ENCODE results near the gene SERPINC1.
"Not testable (repeated sequence)": the region's sequence is repeated elsewhere in the genome, so short reads cannot be mapped to it uniquely, and the experiment has no call there.

SERPINC1 gene

GRCh38 chr1:173862146-173862768 lies 54.9 kb downstream of the SERPINC1 start:
- H3K36me3 ChIP-seq (ENCODE audit: insufficient read depth, low read length), result peaks cover 46% of the 10 kb centered on the region
- not testable (repeated sequence) for H3K9me3 ChIP-seq (ENCODE audit: low read length); H3K27me3 ChIP-seq (ENCODE audit: control insufficient read depth in 1 of 2, insufficient read depth in 2 of 2, low read length in 2 of 2)

GRCh38 chr1:173861731-173862145 lies 55.4 kb downstream of the SERPINC1 start:
- H3K9me3 ChIP-seq (ENCODE audit: low read length), result no peaks in the 10 kb centered on the region
- peaks cover 5% of the 10 kb centered on the region for H3K4me1 ChIP-seq (ENCODE audit: insufficient read depth, low read length)
- peaks cover 47% of the 10 kb centered on the region for H3K36me3 ChIP-seq (ENCODE audit: insufficient read depth, low read length)
- H3K9ac ChIP-seq (ENCODE audit: low read length), result no peak overlapping the region
- no peak overlapping the region for H3K4me3 ChIP-seq (ENCODE audit: low read depth in 1 of 2, low read length in 2 of 2)
- H3K27ac ChIP-seq (ENCODE audit: low read depth, low read length), result no peak overlapping the region
- no peaks in the 10 kb centered on the region for H3K27me3 ChIP-seq (ENCODE audit: control insufficient read depth in 1 of 2, insufficient read depth in 2 of 2, low read length in 2 of 2)

More at GRCh38 chr1:173862146-173862768, 54.9 kb downstream of the SERPINC1 start:
- H3K27ac ChIP-seq (ENCODE audit: low read depth, low read length); H3K4me3 ChIP-seq (ENCODE audit: low read depth in 1 of 2, low read length in 2 of 2); H3K9ac ChIP-seq (ENCODE audit: low read length); H3K4me1 ChIP-seq (ENCODE audit: insufficient read depth, low read length): not testable (repeated sequence)

GRCh38 chr1:173860065-173860464 lies 57.1 kb downstream of the SERPINC1 start:
- peaks cover 33% of the 10 kb centered on the region for H3K36me3 ChIP-seq (ENCODE audit: insufficient read depth, low read length)
- no peaks in the 10 kb centered on the region for H3K9me3 ChIP-seq (ENCODE audit: low read length)
- H3K9ac ChIP-seq (ENCODE audit: low read length), result no peak overlapping the region
- no peak overlapping the region for H3K27ac ChIP-seq (ENCODE audit: low read depth, low read length)
- no peak overlapping the region for H3K4me3 ChIP-seq (ENCODE audit: low read depth in 1 of 2, low read length in 2 of 2)
- H3K27me3 ChIP-seq (ENCODE audit: control insufficient read depth in 1 of 2, insufficient read depth in 2 of 2, low read length in 2 of 2), result no peaks in the 10 kb centered on the region
- no peaks in the 10 kb centered on the region for H3K4me1 ChIP-seq (ENCODE audit: insufficient read depth, low read length)

- H3K36me3 ChIP-seq (ENCODE audit: insufficient read depth, low read length), result peaks cover 28% of the 10 kb centered on the region
- not testable (repeated sequence) for H3K9me3 ChIP-seq (ENCODE audit: low read length); H3K4me1 ChIP-seq (ENCODE audit: insufficient read depth, low read length); H3K9ac ChIP-seq (ENCODE audit: low read length); H3K4me3 ChIP-seq (ENCODE audit: low read depth in 1 of 2, low read length in 2 of 2); H3K27me3 ChIP-seq (ENCODE audit: control insufficient read depth in 1 of 2, insufficient read depth in 2 of 2, low read length in 2 of 2); H3K27ac ChIP-seq (ENCODE audit: low read depth, low read length)
Measured at GRCh38 chr1:173859547-173859946, 57.6 kb downstream of the SERPINC1 start.

GRCh38 chr1:173857363-173857917 lies 59.7 kb downstream of the SERPINC1 start:
- Histone ChIP-seq H3K36me3 (ENCODE audit: insufficient read depth, low read length) (peaks cover 24% of the 10 kb centered on the region), H3K9me3 (ENCODE audit: low read length) (no peaks in the 10 kb centered on the region), H3K4me1 (ENCODE audit: insufficient read depth, low read length) (no peaks in the 10 kb centered on the region), H3K4me3 (ENCODE audit: low read depth in 1 of 2, low read length in 2 of 2) (no peak overlapping the region), H3K9ac (ENCODE audit: low read length) (no peak overlapping the region), H3K27ac (ENCODE audit: low read depth, low read length) (no peak overlapping the region), H3K27me3 (ENCODE audit: control insufficient read depth in 1 of 2, insufficient read depth in 2 of 2, low read length in 2 of 2) (no peaks in the 10 kb centered on the region)

GRCh38 chr1:173856903-173857302 lies 60.2 kb downstream of the SERPINC1 start:
- Histone ChIP-seq H3K4me1 (ENCODE audit: insufficient read depth, low read length) (no peaks in the 10 kb centered on the region), H3K27ac (ENCODE audit: low read depth, low read length) (no peak overlapping the region), H3K4me3 (ENCODE audit: low read depth in 1 of 2, low read length in 2 of 2) (no peak overlapping the region), H3K9me3 (ENCODE audit: low read length) (no peaks in the 10 kb centered on the region), H3K9ac (ENCODE audit: low read length) (no peak overlapping the region), H3K36me3 (ENCODE audit: insufficient read depth, low read length) (peaks cover 24% of the 10 kb centered on the region), H3K27me3 (ENCODE audit: control insufficient read depth in 1 of 2, insufficient read depth in 2 of 2, low read length in 2 of 2) (no peaks in the 10 kb centered on the region)

- no peak overlapping the region for H3K27ac ChIP-seq (ENCODE audit: low read depth, low read length)
- no peaks in the 10 kb centered on the region for H3K9me3 ChIP-seq (ENCODE audit: low read length)
- peaks cover 24% of the 10 kb centered on the region for H3K36me3 ChIP-seq (ENCODE audit: insufficient read depth, low read length)
- no peaks in the 10 kb centered on the region for H3K27me3 ChIP-seq (ENCODE audit: control insufficient read depth in 1 of 2, insufficient read depth in 2 of 2, low read length in 2 of 2)
- no peaks in the 10 kb centered on the region for H3K4me1 ChIP-seq (ENCODE audit: insufficient read depth, low read length)
- no peak overlapping the region for H3K4me3 ChIP-seq (ENCODE audit: low read depth in 1 of 2, low read length in 2 of 2)
- H3K9ac ChIP-seq (ENCODE audit: low read length), result no peak overlapping the region
Measured at GRCh38 chr1:173856014-173856413, 61.1 kb downstream of the SERPINC1 start.
